Mononuclear cell (primary cell): Measurements from ENCODE around the gene AGO3. TPM values are rescaled to one million over a fixed set of nuclear protein-coding genes. Genes with fewer than 3 reads are reported as not detected.
"Not testable (repeated sequence)": the region's sequence is repeated elsewhere in the genome, so short reads cannot be mapped to it uniquely, and the experiment has no call there.

Experiments used
- H3K27me3 ChIP-seq: 2 replicates; pipeline ENCODE4 v1.6.0; 2011; ENCODE audit warnings: low read length, control low read depth; ENCODE audit not compliant: insufficient read depth
- H3K4me1 ChIP-seq: 2 replicates; pipeline ENCODE4 v1.5.1; 2011; ENCODE audit warnings: mild to moderate bottlenecking, low read length, control low read depth; ENCODE audit not compliant: insufficient read depth
- H3K4me3 ChIP-seq: 2 replicates; pipeline ENCODE4 v1.5.1; 2011; ENCODE audit warnings: mild to moderate bottlenecking, low read length, moderate library complexity
- H3K9me3 ChIP-seq: 2 replicates; pipeline ENCODE4 v1.5.1; 2011; ENCODE audit warnings: low read depth, mild to moderate bottlenecking, control low read depth, low read length
- total RNA-seq: library from RNA; depleted of rRNA; stranded (reverse); fragments of >200 nt; gene quantifications from one replicate; pipeline ENCODE4 v1.2.3, GENCODE V29; 2012

The AGO3 gene
- total RNA-seq, 1 donor: 19.5 TPM

- Histone ChIP-seq H3K4me3 (no peak overlapping the region), H3K4me1 (no peaks in the 10 kb centered on the region), H3K9me3 (no peaks in the 10 kb centered on the region), H3K27me3 (no peaks in the 10 kb centered on the region)
These were observed 85.8 kb downstream of the AGO3 start for GRCh38 chr1:36016686-36017085.

- H3K4me1 ChIP-seq: no peaks in the 10 kb centered on the region
- H3K9me3 ChIP-seq: no peaks in the 10 kb centered on the region
- H3K27me3 ChIP-seq: no peaks in the 10 kb centered on the region
- H3K4me3 ChIP-seq: no peak overlapping the region
These were observed 92.3 kb downstream of the AGO3 start for GRCh38 chr1:36023098-36023769.

- not testable (repeated sequence) for H3K27me3 ChIP-seq, H3K4me3 ChIP-seq
These were observed 93.1 kb downstream of the AGO3 start for GRCh38 chr1:36024024-36024423.

GRCh38 chr1:36024847-36025246 lies 93.9 kb downstream of the AGO3 start:
- Histone ChIP-seq H3K4me1 (no peaks in the 10 kb centered on the region), H3K27me3 (no peaks in the 10 kb centered on the region), H3K9me3 (no peaks in the 10 kb centered on the region), H3K4me3 (no peak overlapping the region)

More at GRCh38 chr1:36024024-36024423, 93.1 kb downstream of the AGO3 start:
- H3K4me1 ChIP-seq, H3K9me3 ChIP-seq: not testable (repeated sequence)

- H3K9me3 ChIP-seq: no peaks in the 10 kb centered on the region
- no peaks in the 10 kb centered on the region for H3K27me3 ChIP-seq
- H3K4me1 ChIP-seq: no peaks in the 10 kb centered on the region
- no peak overlapping the region for H3K4me3 ChIP-seq
These were observed 96.9 kb downstream of the AGO3 start for GRCh38 chr1:36027766-36028165.

- H3K4me3 ChIP-seq: no peak overlapping the region
- no peaks in the 10 kb centered on the region for H3K27me3 ChIP-seq
- H3K9me3 ChIP-seq: no peaks in the 10 kb centered on the region
- H3K4me1 ChIP-seq: peaks cover 22% of the 10 kb centered on the region
These were observed 100.5 kb downstream of the AGO3 start for GRCh38 chr1:36031441-36031840.

GRCh38 chr1:36034692-36035091 lies 103.8 kb downstream of the AGO3 start:
- Histone ChIP-seq H3K4me1 (peaks cover 22% of the 10 kb centered on the region), H3K9me3 (no peaks in the 10 kb centered on the region), H3K27me3 (no peaks in the 10 kb centered on the region), H3K4me3 (no peak overlapping the region)

GRCh38 chr1:36035154-36035553 lies 104.2 kb downstream of the AGO3 start:
- no peak overlapping the region for H3K4me3 ChIP-seq
- no peaks in the 10 kb centered on the region for H3K9me3 ChIP-seq
- no peaks in the 10 kb centered on the region for H3K27me3 ChIP-seq
- H3K4me1 ChIP-seq: peaks cover 22% of the 10 kb centered on the region

GRCh38 chr1:36040238-36040637 lies 109.3 kb downstream of the AGO3 start:
- Histone ChIP-seq H3K4me1 (peaks cover 9% of the 10 kb centered on the region), H3K27me3 (no peaks in the 10 kb centered on the region), H3K4me3 (no peak overlapping the region), H3K9me3 (no peaks in the 10 kb centered on the region)

GRCh38 chr1:36051821-36052220 lies 120.9 kb downstream of the AGO3 start:
- no peaks in the 10 kb centered on the region for H3K9me3 ChIP-seq
- H3K4me3 ChIP-seq: no peak overlapping the region
- peaks cover 6% of the 10 kb centered on the region for H3K4me1 ChIP-seq
- no peaks in the 10 kb centered on the region for H3K27me3 ChIP-seq

GRCh38 chr1:36053978-36054377 lies 123.1 kb downstream of the AGO3 start:
- no peaks in the 10 kb centered on the region for H3K9me3 ChIP-seq
- H3K27me3 ChIP-seq: no peaks in the 10 kb centered on the region
- H3K4me1 ChIP-seq: peaks cover 6% of the 10 kb centered on the region
- H3K4me3 ChIP-seq: no peak overlapping the region

GRCh38 chr1:36055706-36056105 lies 124.8 kb downstream of the AGO3 start:
- Histone ChIP-seq H3K9me3 (no peaks in the 10 kb centered on the region), H3K27me3 (no peaks in the 10 kb centered on the region), H3K4me3 (no peak overlapping the region), H3K4me1 (peaks cover 6% of the 10 kb centered on the region)

- Histone ChIP-seq H3K4me3 (no peak overlapping the region), H3K9me3 (no peaks in the 10 kb centered on the region), H3K27me3 (no peaks in the 10 kb centered on the region), H3K4me1 (no peaks in the 10 kb centered on the region)
These were observed 131.4 kb downstream of the AGO3 start for GRCh38 chr1:36062315-36062714.

- no peaks in the 10 kb centered on the region for H3K9me3 ChIP-seq
- H3K4me3 ChIP-seq: no peak overlapping the region
- no peaks in the 10 kb centered on the region for H3K4me1 ChIP-seq
- H3K27me3 ChIP-seq: no peaks in the 10 kb centered on the region
These were observed 137.0 kb downstream of the AGO3 start for GRCh38 chr1:36067871-36068270.

GRCh38 chr1:36068866-36069265 lies 138.0 kb downstream of the AGO3 start:
- Histone ChIP-seq H3K4me1 (no peaks in the 10 kb centered on the region), H3K4me3 (no peak overlapping the region), H3K27me3 (no peaks in the 10 kb centered on the region), H3K9me3 (no peaks in the 10 kb centered on the region)

GRCh38 chr1:36070349-36070748 lies 139.4 kb downstream of the AGO3 start:
- H3K27me3 ChIP-seq: no peaks in the 10 kb centered on the region
- H3K9me3 ChIP-seq: no peaks in the 10 kb centered on the region
- no peak overlapping the region for H3K4me3 ChIP-seq
- H3K4me1 ChIP-seq: peaks cover 13% of the 10 kb centered on the region
